IMR-90 (cell line): ENCODE results near the gene POLR3K. TPM values are rescaled to one million over a fixed set of nuclear protein-coding genes. Genes with fewer than 3 reads are reported as not detected.

Experiments used
- ATAC-seq: fragments of 200-7000 bp; cut with Tn5 transposase; 2 replicates; pipeline ENCODE4 v1.9.1; 2020; ENCODE audit warnings: low read depth, mild to moderate bottlenecking, moderate library complexity
- BruUV-seq: library from RNA; stranded (reverse); fragments of 400-500 nt; replicated peaks from 2 replicates; lab custom pipeline; 2021; lab: Mats Ljungman, UMichigan
- CTCF ChIA-PET: fragments of 300-600 bp; formaldehyde crosslinking; extraction: SDS; loops from one replicate; lab custom pipeline; 2021; ENCODE audit warnings: antibody characterized with exemption; lab: Yijun Ruan, JAX
- POLR2A ChIA-PET: fragments of 300-600 bp; sonication (Branson Sonifier 250); formaldehyde crosslinking; loops from one replicate; lab custom pipeline; 2022; ENCODE audit warnings: antibody characterized with exemption; ENCODE audit not compliant: unreplicated experiment; lab: Charles Lee
- DNase-seq: peaks from one replicate; pipeline ENCODE4 v3.0.0; 2013
- H2AFZ ChIP-seq: replicated peaks from 2 replicates; pipeline ENCODE3; 2013; ENCODE audit warnings: low read length, mild to moderate bottlenecking; ENCODE audit not compliant: poor library complexity
- H2AK5ac ChIP-seq: 2 replicates; pipeline ENCODE4 v1.6.1; 2013; ENCODE audit warnings: low read depth, low read length, inconsistent platforms
- H2AK9ac ChIP-seq: replicated peaks from 2 replicates; pipeline ENCODE3; 2013; ENCODE audit warnings: mild to moderate bottlenecking, low read depth, low read length, moderate library complexity; ENCODE audit not compliant: poor library complexity
- H2BK120ac ChIP-seq: 2 replicates; pipeline ENCODE4 v1.6.1; 2013; ENCODE audit warnings: low read depth, low read length, inconsistent platforms
- H2BK15ac ChIP-seq: 3 replicates; pipeline ENCODE4 v1.6.1; 2013; ENCODE audit warnings: low read depth, low read length, inconsistent platforms
- H2BK20ac ChIP-seq: 2 replicates; pipeline ENCODE4 v1.6.1; 2013; ENCODE audit warnings: low read depth, mild to moderate bottlenecking, inconsistent platforms, low read length, moderate library complexity
- H2BK5ac ChIP-seq: 2 replicates; pipeline ENCODE4 v1.6.1; 2013; ENCODE audit warnings: mild to moderate bottlenecking, low read depth, low read length, inconsistent platforms; ENCODE audit not compliant: poor library complexity, severe bottlenecking
- H3K14ac ChIP-seq: replicated peaks from 2 replicates; pipeline ENCODE4 v1.6.1; 2013; ENCODE audit warnings: low read depth, low read length, inconsistent platforms
- H3K18ac ChIP-seq: 2 replicates; pipeline ENCODE4 v1.6.1; 2013; ENCODE audit warnings: low read depth, low read length, control low read depth
- H3K23ac ChIP-seq: 2 replicates; pipeline ENCODE4 v1.6.1; 2013; ENCODE audit warnings: low read depth, low read length, inconsistent platforms
- H3K27ac ChIP-seq: 2 replicates; pipeline ENCODE4 v1.5.1; 2013; ENCODE audit warnings: mild to moderate bottlenecking, control low read depth, low read length; ENCODE audit not compliant: insufficient read depth
- H3K27me3 ChIP-seq: 2 replicates; pipeline ENCODE4 v1.6.1; 2013; ENCODE audit warnings: low read length; ENCODE audit not compliant: control insufficient read depth, insufficient read depth
- H3K36me3 ChIP-seq: 2 replicates; pipeline ENCODE4 v1.6.1; 2013; ENCODE audit warnings: low read length, mixed read lengths; ENCODE audit not compliant: control insufficient read depth, insufficient read depth
- H3K4ac ChIP-seq: 2 replicates; pipeline ENCODE4 v1.6.1; 2013; ENCODE audit warnings: low read depth, low read length, inconsistent platforms
- H3K4me1 ChIP-seq: 2 replicates; pipeline ENCODE4 v1.6.1; 2013; ENCODE audit warnings: low read length, mixed read lengths; ENCODE audit not compliant: control insufficient read depth, insufficient read depth
- H3K4me2 ChIP-seq: 2 replicates; pipeline ENCODE4 v1.6.1; 2013; ENCODE audit warnings: low read depth, mild to moderate bottlenecking, control low read depth, low read length, moderate library complexity
- H3K4me3 ChIP-seq: 2 replicates; pipeline ENCODE4 v1.5.1; 2013; ENCODE audit warnings: low read depth, mild to moderate bottlenecking, control low read depth, low read length, moderate library complexity; ENCODE audit not compliant: insufficient read depth
- H3K56ac ChIP-seq: 2 replicates; pipeline ENCODE4 v1.6.1; 2013; ENCODE audit warnings: low read length, inconsistent platforms; ENCODE audit not compliant: insufficient read depth; ENCODE audit errors: extremely low read depth
- H3K79me1 ChIP-seq, 2 experiments: 2 replicates each; pipeline ENCODE4 v1.6.1; 2013; ENCODE audit warnings: low read length in 2 of 2, inconsistent platforms in 1 of 2, low read depth in 1 of 2
- H3K9ac ChIP-seq: 2 replicates; pipeline ENCODE4 v1.6.1; 2013; ENCODE audit warnings: low read depth, low read length, control low read depth
- H3K9me1 ChIP-seq: 2 replicates; pipeline ENCODE4 v1.6.1; 2013; ENCODE audit warnings: low read length, inconsistent platforms; ENCODE audit not compliant: insufficient read depth
- H3K9me3 ChIP-seq: 2 replicates; pipeline ENCODE4 v1.6.1; 2013; ENCODE audit warnings: low read length; ENCODE audit not compliant: control insufficient read depth, insufficient read depth
- H4K20me1 ChIP-seq: 2 replicates; pipeline ENCODE4 v1.6.1; 2013; ENCODE audit warnings: low read length, inconsistent platforms; ENCODE audit not compliant: insufficient read depth
- H4K5ac ChIP-seq: 2 replicates; pipeline ENCODE4 v1.6.1; 2013; ENCODE audit warnings: mild to moderate bottlenecking, low read depth, low read length, control low read depth
- H4K8ac ChIP-seq, 2 experiments: 2 replicates each; pipeline ENCODE4 v1.6.1; 2013; ENCODE audit warnings: low read depth in 2 of 2, low read length in 2 of 2, control low read depth in 1 of 2, inconsistent platforms in 1 of 2
- H4K91ac ChIP-seq: 2 replicates; pipeline ENCODE4 v1.6.1; 2013; ENCODE audit warnings: low read depth, low read length, inconsistent platforms; ENCODE audit not compliant: insufficient read depth
- BHLHE40 ChIP-seq: fragments of 150-350 bp; IDR thresholded peaks from 2 replicates; pipeline ENCODE4 v1.6.1; 2016; ENCODE audit warnings: mild to moderate bottlenecking, low read depth, low read length
- CHD1 ChIP-seq: IDR thresholded peaks from 2 replicates; pipeline ENCODE4 v1.6.1; 2012; ENCODE audit warnings: low read depth, low read length, improper control_type of control experiment
- MAFK ChIP-seq: IDR thresholded peaks from 2 replicates; pipeline ENCODE4 v1.6.1; 2012; ENCODE audit warnings: low read depth, low read length, improper control_type of control experiment
- NFE2L2 ChIP-seq: fragments of 150-350 bp; IDR thresholded peaks from 2 replicates; pipeline ENCODE4 v1.6.1; 2016; ENCODE audit warnings: low read depth, mild to moderate bottlenecking, low read length
- POLR2A ChIP-seq: IDR thresholded peaks from 2 replicates; pipeline ENCODE4 v1.6.1; 2012; ENCODE audit warnings: mild to moderate bottlenecking, low read depth, low read length
- RFX5 ChIP-seq: IDR thresholded peaks from 2 replicates; pipeline ENCODE4 v1.8.0; 2012; ENCODE audit warnings: low read depth, mild to moderate bottlenecking, low read length, moderate library complexity
- WGBS, 2 experiments: methylation state at CpG; one replicate each; pipeline versions ENCODE4 v1.1.5 to v1.1.7; 2013; ENCODE audit warnings: missing lambda C conversion rate in 2 of 2; ENCODE audit not compliant: insufficient read length in 1 of 2; ENCODE audit errors: extremely low coverage in 2 of 2; 5-methylcytosine and 5-hydroxymethylcytosine counted together
- dilution Hi-C: fragments of 300-500 bp; cut with HindIII; formaldehyde crosslinking; loops from one replicate; pipeline ENCODE4 v1.14.3; 2018; ENCODE audit warnings: low sequenced_read_pairs; ENCODE audit not compliant: unreplicated experiment
- in situ Hi-C: fragments of 300-500 bp; cut with MboI; formaldehyde crosslinking; loops from 3 replicates; pipeline ENCODE4 v1.14.3; 2019; ENCODE audit warnings: low sequenced_read_pairs, inconsistent platforms, mixed read lengths
- intact Hi-C: fragments of 100-400 bp; cut with micrococcal nuclease; formaldehyde crosslinking; loops from 2 replicates; pipeline ENCODE4 v1.10.0; 2022
- polyA plus RNA-seq, 3 experiments: library from polyadenylated mRNA; depleted of rRNA; stranded (reverse); fragments of >200 nt; gene quantifications; 2 replicates each; pipeline ENCODE4 v1.2.3, GENCODE V29; 2012; ENCODE audit warnings: low replicate concordance in 1 of 3
- total RNA-seq: library from RNA; depleted of rRNA; stranded (reverse); fragments of >200 nt; gene quantifications from 2 replicates; pipeline ENCODE4 v1.2.3, GENCODE V29; 2012
- TF ChIP-seq, protein P1 (sequence below): conservative IDR thresholded peaks from 2 replicates; pipeline ENCODE4 v1.5.1; 2012; ENCODE audit warnings: mild to moderate bottlenecking, low read depth, low read length, improper control_type of control experiment
- TF ChIP-seq, protein P2 (sequence below): fragments of 150-350 bp; IDR thresholded peaks from 2 replicates; pipeline ENCODE4 v1.6.1; 2017; ENCODE audit warnings: mild to moderate bottlenecking, antibody characterized with exemption, low read length, low read depth

Gene POLR3K
- total and polyA plus RNA-seq, 2 of the 4 experiments (the other 2 are of a cell fraction): 9.0 to 39.5 TPM

DNA sequence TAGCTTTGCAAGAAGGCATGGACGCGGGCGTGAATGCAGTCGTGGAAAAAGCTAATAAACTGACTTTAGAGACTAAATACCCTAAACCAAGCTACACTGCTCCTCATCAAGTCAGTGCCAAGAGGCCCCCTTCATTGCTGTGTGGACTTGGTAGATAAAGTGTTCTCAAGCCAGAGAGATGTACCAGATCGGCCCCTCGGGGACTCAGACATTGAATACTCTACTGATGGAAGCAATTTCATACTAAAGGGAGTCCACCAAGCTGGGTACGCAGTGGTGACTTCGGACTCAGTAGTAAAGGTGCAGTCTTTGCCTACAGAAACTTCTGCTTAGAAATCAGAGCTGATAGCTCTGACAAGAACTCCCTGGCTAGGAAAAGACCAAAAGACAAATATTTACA lies 8.8 kb downstream of the POLR3K start:
- Histone ChIP-seq H3K56ac (no peak overlapping the region), H3K9ac (no peak overlapping the region), H3K27me3 (no peaks in the 10 kb centered on the region), H3K4me1 (peaks cover 5% of the 10 kb centered on the region; the same call in 1 of the 2 replicates), H3K79me1 (peaks cover 10 to 12% of the 10 kb centered on the region in 2 experiments; a peak in 3 of 4 replicates), H4K5ac (no peak overlapping the region), H2AK9ac (no peak overlapping the region), H2AFZ (no peak overlapping the region), H4K91ac (no peak overlapping the region), H3K14ac (no peak overlapping the region), H3K18ac (no peak overlapping the region), H3K9me1 (peaks cover 4% of the 10 kb centered on the region; the same call in 1 of the 2 replicates), H2BK15ac (no peak overlapping the region), H3K27ac (no peak overlapping the region), H3K4me2 (no peak overlapping the region), H4K8ac (no peak overlapping the region), H3K4me3 (no peak overlapping the region), H2BK5ac (no peak overlapping the region), H3K23ac (no peak overlapping the region), H2BK120ac (no peak overlapping the region), H3K36me3 (peaks cover 16% of the 10 kb centered on the region), H2BK20ac (no peak overlapping the region), H3K4ac (no peak overlapping the region), H4K20me1 (peaks cover 3% of the 10 kb centered on the region; the same call in 1 of the 2 replicates), H2AK5ac (no peak overlapping the region), H3K9me3 (no peaks in the 10 kb centered on the region)
- no TSS peak for BruUV-seq
- POLR2A ChIA-PET: no interaction called here
- in situ Hi-C loops: no loop called here
- ATAC-seq: no peak
- intact Hi-C loops: no loop called here
- no CpG with 5 or more reads among the region's 8 CpGs for WGBS, 2 experiments
- dilution Hi-C loops: no loop called here
- no peak for DNase-seq
- TF ChIP-seq CHD1: no peak
- TF ChIP-seq NFE2L2: no peak
- TF ChIP-seq, protein P1, sequence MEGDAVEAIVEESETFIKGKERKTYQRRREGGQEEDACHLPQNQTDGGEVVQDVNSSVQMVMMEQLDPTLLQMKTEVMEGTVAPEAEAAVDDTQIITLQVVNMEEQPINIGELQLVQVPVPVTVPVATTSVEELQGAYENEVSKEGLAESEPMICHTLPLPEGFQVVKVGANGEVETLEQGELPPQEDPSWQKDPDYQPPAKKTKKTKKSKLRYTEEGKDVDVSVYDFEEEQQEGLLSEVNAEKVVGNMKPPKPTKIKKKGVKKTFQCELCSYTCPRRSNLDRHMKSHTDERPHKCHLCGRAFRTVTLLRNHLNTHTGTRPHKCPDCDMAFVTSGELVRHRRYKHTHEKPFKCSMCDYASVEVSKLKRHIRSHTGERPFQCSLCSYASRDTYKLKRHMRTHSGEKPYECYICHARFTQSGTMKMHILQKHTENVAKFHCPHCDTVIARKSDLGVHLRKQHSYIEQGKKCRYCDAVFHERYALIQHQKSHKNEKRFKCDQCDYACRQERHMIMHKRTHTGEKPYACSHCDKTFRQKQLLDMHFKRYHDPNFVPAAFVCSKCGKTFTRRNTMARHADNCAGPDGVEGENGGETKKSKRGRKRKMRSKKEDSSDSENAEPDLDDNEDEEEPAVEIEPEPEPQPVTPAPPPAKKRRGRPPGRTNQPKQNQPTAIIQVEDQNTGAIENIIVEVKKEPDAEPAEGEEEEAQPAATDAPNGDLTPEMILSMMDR: no peak
- no peak for TF ChIP-seq BHLHE40
- TF ChIP-seq MAFK: no peak
- TF ChIP-seq POLR2A: no peak
- TF ChIP-seq, protein P2, sequence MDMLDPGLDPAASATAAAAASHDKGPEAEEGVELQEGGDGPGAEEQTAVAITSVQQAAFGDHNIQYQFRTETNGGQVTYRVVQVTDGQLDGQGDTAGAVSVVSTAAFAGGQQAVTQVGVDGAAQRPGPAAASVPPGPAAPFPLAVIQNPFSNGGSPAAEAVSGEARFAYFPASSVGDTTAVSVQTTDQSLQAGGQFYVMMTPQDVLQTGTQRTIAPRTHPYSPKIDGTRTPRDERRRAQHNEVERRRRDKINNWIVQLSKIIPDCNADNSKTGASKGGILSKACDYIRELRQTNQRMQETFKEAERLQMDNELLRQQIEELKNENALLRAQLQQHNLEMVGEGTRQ: no peak
- TF ChIP-seq RFX5: no peak
- CTCF ChIA-PET: interaction anchor here (0.6 kb wide), 1 partner anchor 9 kb away, joined by 3 read pairs; the partner anchor contains the start of genes POLR3K and SNRNP25
